Measurements from ENCODE around the gene KCND3.

KCND3 gene

GRCh38 chr1:111973150-111973790, 16.2 kb downstream of the KCND3 start:
- H3K4me3 ChIP-seq (ENCODE audit: low read depth, low read length) = no peak overlapping the region

GRCh38 chr1:111971396-111971795, 18.1 kb downstream of the KCND3 start:
- TF ChIP-seq CTCF (IDR thresholded peaks at IDR 0.05; ENCODE audit: borderline replicate concordance, insufficient read depth, low read depth, low read length) = no peak
- H3K4me3 ChIP-seq (ENCODE audit: low read depth, low read length) = no peak overlapping the region

More at GRCh38 chr1:111973150-111973790, 16.2 kb downstream of the KCND3 start:
- TF ChIP-seq CTCF (IDR thresholded peaks at IDR 0.05; ENCODE audit: borderline replicate concordance, insufficient read depth, low read depth, low read length) = no peak

- no peak overlapping the region for H3K4me3 ChIP-seq (ENCODE audit: low read depth, low read length)
Observed at GRCh38 chr1:111968511-111968910, 21.0 kb downstream of the KCND3 start.

GRCh38 chr1:111967886-111968285, 21.6 kb downstream of the KCND3 start:
- no peak for TF ChIP-seq CTCF (IDR thresholded peaks at IDR 0.05; ENCODE audit: borderline replicate concordance, insufficient read depth, low read depth, low read length)
- no peak overlapping the region for H3K4me3 ChIP-seq (ENCODE audit: low read depth, low read length)

More at GRCh38 chr1:111968511-111968910, 21.0 kb downstream of the KCND3 start:
- TF ChIP-seq CTCF (IDR thresholded peaks at IDR 0.05; ENCODE audit: borderline replicate concordance, insufficient read depth, low read depth, low read length) = no peak

DNA sequence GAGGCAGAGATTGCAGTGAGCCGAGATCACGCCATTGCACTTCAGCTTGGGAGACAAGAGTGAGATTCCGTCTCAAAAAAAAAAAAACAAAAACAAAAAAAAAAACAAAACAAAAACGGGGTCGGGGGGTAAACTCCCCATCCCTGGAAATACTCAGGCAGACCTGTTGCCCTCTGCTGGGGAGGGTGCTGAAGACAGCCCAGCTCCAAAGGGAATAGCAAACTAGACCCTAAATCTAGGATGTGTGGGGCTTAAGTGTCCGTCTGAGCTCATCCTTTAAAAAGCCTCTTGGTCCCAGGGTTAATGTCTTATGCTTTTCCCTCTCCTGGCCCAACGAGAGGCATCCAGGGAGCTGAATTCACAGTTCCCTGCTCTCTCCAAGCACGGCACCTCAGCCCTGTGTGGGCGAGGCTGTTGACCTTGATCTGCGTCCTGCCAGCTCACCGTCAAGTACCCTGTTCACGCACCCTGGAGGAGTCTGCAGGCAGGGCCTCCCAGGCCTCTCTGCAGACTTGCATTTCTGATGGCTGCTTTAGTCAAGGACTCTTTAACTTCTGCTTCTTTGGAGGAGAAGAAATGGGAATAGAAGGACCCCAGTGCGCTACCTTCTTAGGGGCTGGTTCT, 22.3 kb downstream of the KCND3 start:
- no peak overlapping the region for H3K4me3 ChIP-seq (ENCODE audit: low read depth, low read length)
- no peak for TF ChIP-seq CTCF (IDR thresholded peaks at IDR 0.05; ENCODE audit: borderline replicate concordance, insufficient read depth, low read depth, low read length)

GRCh38 chr1:111965781-111966443, 23.6 kb downstream of the KCND3 start:
- no peak for TF ChIP-seq CTCF (IDR thresholded peaks at IDR 0.05; ENCODE audit: borderline replicate concordance, insufficient read depth, low read depth, low read length)
- no peak overlapping the region for H3K4me3 ChIP-seq (ENCODE audit: low read depth, low read length)

Measured in GM12875 (cell line).